A673 (cell line): ENCODE measurements around the gene NUDT14.

Experiments
- EZH2 ChIP-seq: fragments of 200-600 bp; sonication (generic); IDR thresholded peaks from 2 replicates; pipeline ENCODE4 v1.6.1; 2017; ENCODE audit warnings: borderline replicate concordance, low read depth, mild to moderate bottlenecking, mixed read lengths, antibody characterized with exemption, low read length; ENCODE audit not compliant: poor library complexity, severe bottlenecking
- TF ChIP-seq, protein P1 (sequence below): fragments of 300-800, 200-600 bp; sonication (generic); conservative IDR thresholded peaks from 2 replicates; pipeline ENCODE4 v1.5.1; 2017; ENCODE audit warnings: low read depth, mild to moderate bottlenecking, antibody characterized with exemption, low read length, moderate library complexity, mixed read lengths

DNA sequence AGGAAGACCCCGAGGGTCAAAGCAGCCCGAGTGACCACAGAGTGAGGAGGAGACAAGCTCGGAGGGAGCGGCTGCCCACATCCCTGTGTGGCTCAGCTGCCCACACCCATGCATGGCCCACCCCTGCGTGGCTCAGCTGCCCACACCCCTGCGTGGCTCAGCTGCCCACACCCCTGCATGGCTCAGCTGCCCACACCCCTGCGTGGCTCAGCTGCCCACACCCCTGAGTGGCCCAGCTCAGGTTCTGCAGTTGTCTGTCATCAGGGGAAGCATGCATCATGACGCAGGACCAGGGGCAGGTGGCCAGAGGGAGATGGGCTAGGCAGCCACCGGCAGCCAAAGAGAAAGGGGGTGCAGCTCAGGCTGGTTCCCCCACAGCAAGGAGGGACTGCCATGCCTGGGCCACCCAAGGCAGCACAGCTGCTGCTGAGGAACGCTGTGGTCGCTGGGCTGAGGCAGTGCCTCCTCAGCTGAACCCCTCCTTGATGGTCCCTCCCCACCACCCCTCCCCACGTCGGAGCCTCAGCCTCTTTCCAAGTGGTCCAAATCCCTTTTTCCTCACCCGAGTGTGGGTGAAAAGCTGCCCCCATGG lies 33.3 kb upstream of the NUDT14 start:
- TF ChIP-seq, protein P1, sequence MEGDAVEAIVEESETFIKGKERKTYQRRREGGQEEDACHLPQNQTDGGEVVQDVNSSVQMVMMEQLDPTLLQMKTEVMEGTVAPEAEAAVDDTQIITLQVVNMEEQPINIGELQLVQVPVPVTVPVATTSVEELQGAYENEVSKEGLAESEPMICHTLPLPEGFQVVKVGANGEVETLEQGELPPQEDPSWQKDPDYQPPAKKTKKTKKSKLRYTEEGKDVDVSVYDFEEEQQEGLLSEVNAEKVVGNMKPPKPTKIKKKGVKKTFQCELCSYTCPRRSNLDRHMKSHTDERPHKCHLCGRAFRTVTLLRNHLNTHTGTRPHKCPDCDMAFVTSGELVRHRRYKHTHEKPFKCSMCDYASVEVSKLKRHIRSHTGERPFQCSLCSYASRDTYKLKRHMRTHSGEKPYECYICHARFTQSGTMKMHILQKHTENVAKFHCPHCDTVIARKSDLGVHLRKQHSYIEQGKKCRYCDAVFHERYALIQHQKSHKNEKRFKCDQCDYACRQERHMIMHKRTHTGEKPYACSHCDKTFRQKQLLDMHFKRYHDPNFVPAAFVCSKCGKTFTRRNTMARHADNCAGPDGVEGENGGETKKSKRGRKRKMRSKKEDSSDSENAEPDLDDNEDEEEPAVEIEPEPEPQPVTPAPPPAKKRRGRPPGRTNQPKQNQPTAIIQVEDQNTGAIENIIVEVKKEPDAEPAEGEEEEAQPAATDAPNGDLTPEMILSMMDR: no peak
- TF ChIP-seq EZH2: no peak
